ENCODE data around the gene CCNF. TPM values are rescaled to one million over a fixed set of nuclear protein-coding genes. Genes with fewer than 3 reads are reported as not detected.

CCNF gene
- total RNA-seq, 1 donor from 2014 or later: 26.4 TPM

- peak overlapping the region; percentile 53 for H3K4me3 Mint-ChIP-seq (ENCODE audit: unreplicated experiment)
- peaks cover 6% of the 10 kb centered on the region for H3K27me3 Mint-ChIP-seq (ENCODE audit: unreplicated experiment)
- TF ChIP-seq CTCF (IDR thresholded peaks at IDR 0.05; ENCODE audit: partially characterized antibody, unreplicated experiment): no peak
- H3K9me3 Mint-ChIP-seq (ENCODE audit: unreplicated experiment): peaks cover 3% of the 10 kb centered on the region
- no peak for DNase-seq
- no peaks in the 10 kb centered on the region for H3K36me3 Mint-ChIP-seq (ENCODE audit: unreplicated experiment)
- H3K4me1 Mint-ChIP-seq (ENCODE audit: low read depth, unreplicated experiment): peaks cover 8% of the 10 kb centered on the region
- peak overlapping the region; percentile 36 for H3K27ac Mint-ChIP-seq (ENCODE audit: unreplicated experiment)
Measured at GRCh38 chr16:2497695-2498484, 68.6 kb downstream of the CCNF start.

GRCh38 chr16:2498531-2499253 is 69.4 kb downstream of the CCNF start:
- H3K9me3 Mint-ChIP-seq (ENCODE audit: unreplicated experiment): peaks cover 3% of the 10 kb centered on the region

GRCh38 chr16:2499454-2499853 is 70.2 kb downstream of the CCNF start:
- Mint-ChIP-seq H3K9me3 (ENCODE audit: unreplicated experiment) (peaks cover 3% of the 10 kb centered on the region), H3K36me3 (ENCODE audit: unreplicated experiment) (no peaks in the 10 kb centered on the region)
- no peak for TF ChIP-seq CTCF (IDR thresholded peaks at IDR 0.05; ENCODE audit: partially characterized antibody, unreplicated experiment)

More at GRCh38 chr16:2498531-2499253, 69.4 kb downstream of the CCNF start:
- no peak overlapping the region for H3K4me3 Mint-ChIP-seq (ENCODE audit: unreplicated experiment)
- no peak for TF ChIP-seq CTCF (IDR thresholded peaks at IDR 0.05; ENCODE audit: partially characterized antibody, unreplicated experiment)
- no peak for DNase-seq
- H3K4me1 Mint-ChIP-seq (ENCODE audit: low read depth, unreplicated experiment): peaks cover 10% of the 10 kb centered on the region
- H3K36me3 Mint-ChIP-seq (ENCODE audit: unreplicated experiment): no peaks in the 10 kb centered on the region
- H3K27me3 Mint-ChIP-seq (ENCODE audit: unreplicated experiment): peaks cover 6% of the 10 kb centered on the region
- no peak overlapping the region for H3K27ac Mint-ChIP-seq (ENCODE audit: unreplicated experiment)

GRCh38 chr16:2499890-2500429 is 70.7 kb downstream of the CCNF start:
- Mint-ChIP-seq H3K27me3 (ENCODE audit: unreplicated experiment) (peaks cover 6% of the 10 kb centered on the region), H3K4me3 (ENCODE audit: unreplicated experiment) (no peak overlapping the region), H3K27ac (ENCODE audit: unreplicated experiment) (no peak overlapping the region), H3K36me3 (ENCODE audit: unreplicated experiment) (no peaks in the 10 kb centered on the region), H3K4me1 (ENCODE audit: low read depth, unreplicated experiment) (peaks cover 10% of the 10 kb centered on the region), H3K9me3 (ENCODE audit: unreplicated experiment) (peaks cover 3% of the 10 kb centered on the region)
- TF ChIP-seq CTCF (IDR thresholded peaks at IDR 0.05; ENCODE audit: partially characterized antibody, unreplicated experiment): no peak
- DNase-seq: no peak

More at GRCh38 chr16:2499454-2499853, 70.2 kb downstream of the CCNF start:
- H3K27ac Mint-ChIP-seq (ENCODE audit: unreplicated experiment): no peak overlapping the region
- peaks cover 6% of the 10 kb centered on the region for H3K27me3 Mint-ChIP-seq (ENCODE audit: unreplicated experiment)
- no peak overlapping the region for H3K4me3 Mint-ChIP-seq (ENCODE audit: unreplicated experiment)
- peaks cover 10% of the 10 kb centered on the region for H3K4me1 Mint-ChIP-seq (ENCODE audit: low read depth, unreplicated experiment)
- DNase-seq: no peak
